Osteoblast (primary cell): ENCODE data around the gene ADGRV1. TPM values are rescaled to one million over a fixed set of nuclear protein-coding genes. Genes with fewer than 3 reads are reported as not detected.

ENCODE experiments used
- DNase-seq: peaks from one replicate; pipeline ENCODE4 v3.0.0; 2011; ENCODE audit warnings: low spot score, mixed read lengths; ENCODE audit not compliant: insufficient read length; ENCODE audit errors: missing footprints
- H2AFZ ChIP-seq: 2 replicates; pipeline ENCODE4 v1.6.0; 2011; ENCODE audit warnings: mild to moderate bottlenecking, low read length
- H3K27ac ChIP-seq: 2 replicates; pipeline ENCODE4 v1.5.1; 2011; ENCODE audit warnings: mild to moderate bottlenecking, low read depth, low read length, moderate library complexity
- H3K27me3 ChIP-seq: 2 replicates; pipeline ENCODE4 v1.6.0; 2012; ENCODE audit warnings: mild to moderate bottlenecking, control low read depth, inconsistent platforms, low read length, moderate library complexity; ENCODE audit not compliant: insufficient read depth
- H3K36me3 ChIP-seq: 2 replicates; pipeline ENCODE4 v1.5.1; 2011; ENCODE audit warnings: mild to moderate bottlenecking, low read length, control low read depth, moderate library complexity; ENCODE audit not compliant: insufficient read depth
- H3K4me1 ChIP-seq: 2 replicates; pipeline ENCODE4 v1.5.1; 2011; ENCODE audit warnings: mild to moderate bottlenecking, low read length, control low read depth, moderate library complexity; ENCODE audit not compliant: insufficient read depth
- H3K4me2 ChIP-seq: 2 replicates; pipeline ENCODE4 v1.6.0; 2011; ENCODE audit warnings: mild to moderate bottlenecking, low read length; ENCODE audit not compliant: insufficient read depth
- H3K4me3 ChIP-seq: fragments of 200-600 bp; sonication (generic); 3 replicates; pipeline ENCODE4 v1.5.1; 2012; ENCODE audit warnings: mild to moderate bottlenecking, low read length, inconsistent platforms; ENCODE audit not compliant: insufficient read depth
- H3K79me2 ChIP-seq: 2 replicates; pipeline ENCODE4 v1.6.0; 2012; ENCODE audit warnings: mild to moderate bottlenecking, low read length, control low read depth, inconsistent platforms; ENCODE audit not compliant: insufficient read depth
- H3K9me3 ChIP-seq: 2 replicates; pipeline ENCODE4 v1.5.1; 2011; ENCODE audit warnings: low read depth, low read length, control low read depth
- H4K20me1 ChIP-seq: 2 replicates; pipeline ENCODE4 v1.6.0; 2012; ENCODE audit warnings: mild to moderate bottlenecking, low read length, control low read depth; ENCODE audit not compliant: insufficient read depth
- CTCF ChIP-seq: IDR thresholded peaks from 2 replicates; pipeline ENCODE4 v1.5.1; 2011; ENCODE audit warnings: mild to moderate bottlenecking, low read depth, low read length, moderate library complexity; ENCODE audit errors: extremely low read depth
- total RNA-seq: library from RNA; depleted of rRNA; stranded (reverse); fragments of >200 nt; gene quantifications from 2 replicates; pipeline ENCODE4 v1.2.3, GENCODE V29; 2012

ADGRV1 gene
- total RNA-seq, 1 donor = under 0.01 TPM

- H3K79me2 ChIP-seq = peaks cover 2% of the 10 kb centered on the region
- H4K20me1 ChIP-seq = no peaks in the 10 kb centered on the region
- H3K27ac ChIP-seq = no peak overlapping the region
- no peaks in the 10 kb centered on the region for H3K27me3 ChIP-seq
- H3K36me3 ChIP-seq = peaks cover 20% of the 10 kb centered on the region
- DNase-seq = no peak
- no peaks in the 10 kb centered on the region for H3K9me3 ChIP-seq
- H3K4me1 ChIP-seq = peaks cover 2% of the 10 kb centered on the region
- H3K4me2 ChIP-seq = no peak overlapping the region
- no peak overlapping the region for H2AFZ ChIP-seq
- TF ChIP-seq CTCF = no peak
- no peak overlapping the region for H3K4me3 ChIP-seq
Measured at GRCh38 chr5:90519081-90519480, 39.5 kb upstream of the ADGRV1 start.

GRCh38 chr5:90528601-90529193 lies 29.9 kb upstream of the ADGRV1 start:
- peak overlapping the region; percentile 85 for H2AFZ ChIP-seq
- H3K4me3 ChIP-seq = peak overlapping the region; percentile 92
- no peak for TF ChIP-seq CTCF
- DNase-seq = no peak
- H3K36me3 ChIP-seq = peaks cover 7% of the 10 kb centered on the region
- H4K20me1 ChIP-seq = peaks cover 7% of the 10 kb centered on the region
- peaks cover 46% of the 10 kb centered on the region for H3K79me2 ChIP-seq
- H3K27ac ChIP-seq = peak overlapping the region; percentile 95
- H3K4me2 ChIP-seq = peak overlapping the region; percentile 86
- H3K4me1 ChIP-seq = peaks cover 16% of the 10 kb centered on the region
- no peaks in the 10 kb centered on the region for H3K9me3 ChIP-seq
- peaks cover 9% of the 10 kb centered on the region for H3K27me3 ChIP-seq

DNA sequence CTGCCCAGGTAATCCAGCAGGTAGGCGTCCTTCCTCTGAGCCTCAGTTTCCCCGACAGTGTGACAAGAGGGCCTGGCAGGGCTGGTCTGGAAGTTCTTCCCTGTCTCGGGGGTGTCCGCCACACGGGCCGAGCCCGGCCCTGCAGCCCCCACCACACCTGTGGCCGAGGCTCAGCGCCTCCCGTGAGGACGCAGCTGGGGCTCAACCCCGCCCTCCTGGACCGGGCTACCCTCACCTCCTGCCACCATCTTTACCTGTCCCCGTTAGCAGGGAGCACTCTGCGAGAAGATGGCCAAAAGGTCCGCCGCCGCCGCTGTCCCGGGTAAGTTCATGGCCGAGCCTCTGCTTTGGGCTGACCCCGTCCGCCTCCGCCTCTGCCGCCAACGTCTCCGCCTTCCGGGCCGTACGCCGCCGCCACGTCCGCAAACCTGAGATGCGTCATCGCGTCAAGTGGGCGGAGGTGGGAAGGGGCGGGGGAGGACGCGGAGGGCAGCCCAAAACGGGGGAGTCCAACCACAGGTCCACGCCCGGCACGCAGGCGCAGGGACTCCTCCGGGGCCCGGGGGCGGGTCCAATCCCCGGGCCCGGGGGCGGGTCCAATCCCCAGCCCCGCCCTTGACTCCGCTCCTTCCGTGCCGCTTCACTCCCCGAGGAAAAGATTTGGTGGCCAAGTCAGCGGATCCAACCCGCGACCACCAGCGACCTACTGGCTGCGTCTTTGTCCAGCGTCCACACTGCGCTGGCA lies 29.2 kb upstream of the ADGRV1 start, which contains the start of gene LYSMD3:
LYSMD3 (minus strand) TSS at position 391 of the 745 bp plus-strand sequence. CDS start 4,295 bp downstream, outside the sequence.
- peaks cover 16% of the 10 kb centered on the region for H3K4me1 ChIP-seq
- DNase-seq = peak; percentile 94
- peak within 1 kb of the TSS; percentile 95 for H3K27ac ChIP-seq
- H3K4me2 ChIP-seq = peak within 1 kb of the TSS; percentile 97
- no peak for TF ChIP-seq CTCF
- H2AFZ ChIP-seq = peak within 1 kb of the TSS; percentile 99
- H3K4me3 ChIP-seq = peak within 1 kb of the TSS; percentile 92
- H3K9me3 ChIP-seq = no peaks in the 10 kb centered on the region
- H4K20me1 ChIP-seq = peaks cover 7% of the 10 kb centered on the region
- peaks cover 7% of the 10 kb centered on the region for H3K36me3 ChIP-seq
- peaks cover 9% of the 10 kb centered on the region for H3K27me3 ChIP-seq
- H3K79me2 ChIP-seq = peaks cover 46% of the 10 kb centered on the region

DNA sequence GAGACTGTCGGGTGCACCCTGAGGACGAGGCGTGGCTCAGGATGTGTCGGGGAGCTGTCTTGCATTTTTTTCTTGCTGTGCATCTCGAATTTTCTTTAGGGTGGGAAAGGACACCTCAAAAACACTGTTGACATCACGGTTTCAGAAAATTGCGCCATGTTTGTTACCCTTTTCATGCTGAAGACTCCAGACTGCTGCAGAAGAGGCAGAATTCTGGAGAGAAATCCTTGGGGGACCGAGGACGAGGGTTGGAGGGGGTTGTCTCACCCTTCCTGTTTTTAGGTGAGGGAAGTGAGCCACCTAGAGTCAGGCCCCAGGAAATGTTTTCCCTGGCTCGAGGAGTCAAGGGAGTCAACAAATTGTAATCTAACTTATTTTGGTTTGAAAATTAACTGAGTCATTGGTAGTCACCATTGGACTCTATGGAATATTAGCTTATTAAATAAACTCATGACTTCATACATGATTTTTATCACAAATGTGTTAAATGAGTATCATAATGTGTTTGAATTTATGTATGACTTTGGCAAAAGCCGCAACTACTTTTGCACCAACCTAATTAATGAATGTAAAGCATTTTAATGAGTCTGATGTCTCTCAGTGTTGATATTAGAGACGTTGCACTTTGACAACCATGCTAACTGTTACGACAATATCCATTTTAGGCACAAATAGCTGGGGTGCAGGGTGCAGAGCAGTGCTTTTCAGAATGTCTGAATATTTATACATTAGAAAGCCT lies 28.5 kb upstream of the ADGRV1 start:
- H3K36me3 ChIP-seq = peaks cover 3% of the 10 kb centered on the region
- no peaks in the 10 kb centered on the region for H3K9me3 ChIP-seq
- H3K4me2 ChIP-seq = peak overlapping the region; percentile 97
- peaks cover 7% of the 10 kb centered on the region for H4K20me1 ChIP-seq
- H3K79me2 ChIP-seq = peaks cover 42% of the 10 kb centered on the region
- peak overlapping the region; percentile 99 for H2AFZ ChIP-seq
- peak overlapping the region; percentile 95 for H3K27ac ChIP-seq
- H3K4me3 ChIP-seq = peak overlapping the region; percentile 92
- H3K4me1 ChIP-seq = peaks cover 16% of the 10 kb centered on the region
- DNase-seq = peak; percentile 79
- TF ChIP-seq CTCF = peak; percentile 81
- H3K27me3 ChIP-seq = peaks cover 14% of the 10 kb centered on the region
